Left ventricle myocardium inferior (tissue), 1 donor: ENCODE results near the gene IGF1. TPM values are rescaled to one million over a fixed set of nuclear protein-coding genes. Genes with fewer than 3 reads are reported as not detected.

Source experiments
- DNase-seq: peaks from one replicate; pipeline ENCODE4 v3.0.0-alpha.2; 2020
- H3K27ac ChIP-seq: fragments of 200-600 bp; replicated peaks from 2 replicates; pipeline ENCODE4 v1.8.0; 2021
- H3K27me3 ChIP-seq: fragments of 200-600 bp; 2 replicates; pipeline ENCODE4 v1.8.0; 2021; ENCODE audit warnings: low read depth
- H3K36me3 ChIP-seq: fragments of 200-600 bp; 2 replicates; pipeline ENCODE4 v1.8.0; 2021
- H3K4me1 ChIP-seq: fragments of 200-600 bp; 2 replicates; pipeline ENCODE4 v1.8.0; 2021
- H3K4me3 ChIP-seq: fragments of 200-600 bp; 2 replicates; pipeline ENCODE4 v1.8.0; 2021; ENCODE audit warnings: mild to moderate bottlenecking, moderate library complexity
- H3K9me3 ChIP-seq: fragments of 200-600 bp; replicated peaks from 2 replicates; pipeline ENCODE4 v1.8.0; 2021
- CTCF ChIP-seq: fragments of 200-600 bp; IDR thresholded peaks from 2 replicates; pipeline ENCODE4 v1.8.0; 2021; ENCODE audit warnings: antibody characterized with exemption, mild to moderate bottlenecking, borderline replicate concordance
- intact Hi-C: fragments of 100-400 bp; cut with micrococcal nuclease; formaldehyde crosslinking; loops from one replicate; pipeline ENCODE4 v1.11.0; 2022
- total RNA-seq: library from RNA; stranded (reverse); fragmentation: NEBNext Ultra II Directional; extraction: Animal tissue kit (Norgen Biotek cat#: 25700); gene quantifications from one replicate; pipeline ENCODE4 v1.2.1, GENCODE V29; 2021
- donor health status: DM: no; HTN: yes; CAD: no; lungs with severe emphysema.

The IGF1 gene
- total RNA-seq, 1 donor from 2014 or later: 5.8 TPM

GRCh38 chr12:102508052-102508451, 27.7 kb upstream of the IGF1 start:
- Histone ChIP-seq H3K27ac (no peak overlapping the region), H3K9me3 (peaks cover 19% of the 10 kb centered on the region), H3K4me3 (no peak overlapping the region), H3K27me3 (no peaks in the 10 kb centered on the region), H3K4me1 (no peaks in the 10 kb centered on the region), H3K36me3 (no peaks in the 10 kb centered on the region)
- intact Hi-C loops: no loop called here
- DNase-seq: no peak
- TF ChIP-seq CTCF: no peak

GRCh38 chr12:102507301-102507700, 26.9 kb upstream of the IGF1 start:
- H3K4me1 ChIP-seq: no peaks in the 10 kb centered on the region
- intact Hi-C loops: no loop called here

GRCh38 chr12:102504871-102505270, 24.5 kb upstream of the IGF1 start:
- no peaks in the 10 kb centered on the region for H3K4me1 ChIP-seq
- no peak for DNase-seq
- H3K9me3 ChIP-seq: peaks cover 19% of the 10 kb centered on the region
- no peak overlapping the region for H3K27ac ChIP-seq
- intact Hi-C loops: no loop called here
- H3K4me3 ChIP-seq: no peak overlapping the region
- no peaks in the 10 kb centered on the region for H3K36me3 ChIP-seq
- TF ChIP-seq CTCF: no peak
- no peaks in the 10 kb centered on the region for H3K27me3 ChIP-seq

More at GRCh38 chr12:102507301-102507700, 26.9 kb upstream of the IGF1 start:
- DNase-seq: no peak
- no peaks in the 10 kb centered on the region for H3K27me3 ChIP-seq
- TF ChIP-seq CTCF: no peak
- no peaks in the 10 kb centered on the region for H3K36me3 ChIP-seq
- peaks cover 19% of the 10 kb centered on the region for H3K9me3 ChIP-seq
- H3K27ac ChIP-seq: no peak overlapping the region
- H3K4me3 ChIP-seq: no peak overlapping the region

- H3K4me3 ChIP-seq: no peak overlapping the region
- peaks cover 19% of the 10 kb centered on the region for H3K9me3 ChIP-seq
- DNase-seq: no peak
- H3K36me3 ChIP-seq: no peaks in the 10 kb centered on the region
- H3K27ac ChIP-seq: no peak overlapping the region
- no peak for TF ChIP-seq CTCF
- no peaks in the 10 kb centered on the region for H3K4me1 ChIP-seq
- H3K27me3 ChIP-seq: no peaks in the 10 kb centered on the region
- intact Hi-C loops: no loop called here
Observed at GRCh38 chr12:102504280-102504679, 23.9 kb upstream of the IGF1 start.

GRCh38 chr12:102503831-102504230, 23.5 kb upstream of the IGF1 start:
- H3K27ac ChIP-seq: no peak overlapping the region
- H3K9me3 ChIP-seq: peaks cover 19% of the 10 kb centered on the region
- H3K36me3 ChIP-seq: no peaks in the 10 kb centered on the region
- intact Hi-C loops: no loop called here
- TF ChIP-seq CTCF: no peak
- no peak overlapping the region for H3K4me3 ChIP-seq
- no peaks in the 10 kb centered on the region for H3K27me3 ChIP-seq
- no peak for DNase-seq
- no peaks in the 10 kb centered on the region for H3K4me1 ChIP-seq
